ENCODE results near the gene BANP.
"Not testable (repeated sequence)": the region's sequence is repeated elsewhere in the genome, so short reads cannot be mapped to it uniquely, and the experiment has no call there.

The BANP gene

DNA sequence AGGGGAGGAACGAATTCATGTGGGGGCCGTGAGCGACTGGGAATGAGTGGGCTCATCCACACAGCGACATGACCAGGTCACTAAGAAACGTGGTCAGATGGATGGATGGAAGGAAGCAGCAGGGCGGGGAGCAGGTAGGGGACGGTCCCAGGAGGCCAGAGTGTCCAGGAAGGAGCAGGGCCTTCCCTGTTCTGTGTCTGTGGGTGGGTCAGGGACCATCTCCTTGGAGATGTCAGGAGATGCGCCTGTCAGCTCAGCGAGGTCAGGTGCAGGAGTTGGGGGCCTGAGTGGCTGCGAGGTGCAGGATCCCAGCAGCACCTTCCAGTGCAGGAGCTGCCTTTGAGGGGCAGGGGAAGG lies 85.4 kb downstream of the BANP start:
- DNase-seq = not testable (repeated sequence)

- DNase-seq = not testable (repeated sequence)
Measured at GRCh38 chr16:88037359-88037758, 86.1 kb downstream of the BANP start.

DNA sequence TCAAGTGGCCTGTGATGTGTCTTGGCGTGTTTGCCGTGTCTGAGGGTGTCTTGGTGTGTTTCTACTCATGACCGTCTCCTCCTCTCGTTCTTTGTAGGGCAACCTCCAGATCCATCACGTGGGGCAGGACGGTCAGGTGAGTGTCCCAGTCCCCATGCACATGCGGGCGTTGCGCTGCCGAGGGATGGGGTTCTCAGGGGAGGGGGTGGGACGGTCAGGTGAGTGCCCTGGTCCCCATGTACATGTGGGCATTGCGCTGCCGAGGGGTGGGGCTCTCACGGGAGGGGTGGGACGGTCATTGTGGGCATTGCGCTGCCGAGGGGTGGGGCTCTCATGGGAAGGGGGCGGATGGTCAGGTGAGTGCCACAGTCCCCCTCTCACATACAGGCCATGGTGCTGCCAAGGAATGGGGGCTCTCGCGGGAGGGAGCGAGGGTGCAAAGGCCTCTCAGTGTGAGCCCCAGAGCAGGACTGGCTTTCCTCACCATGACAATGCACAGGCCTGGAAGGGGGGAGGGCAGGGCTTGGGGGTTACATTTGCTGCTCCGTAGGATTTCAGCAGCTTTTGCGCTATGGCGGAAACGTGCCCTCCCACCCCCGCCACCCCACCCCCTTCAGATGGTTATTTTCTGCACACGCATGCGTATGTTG lies 86.8 kb downstream of the BANP start:
- DNase-seq = not testable (repeated sequence)

DNA sequence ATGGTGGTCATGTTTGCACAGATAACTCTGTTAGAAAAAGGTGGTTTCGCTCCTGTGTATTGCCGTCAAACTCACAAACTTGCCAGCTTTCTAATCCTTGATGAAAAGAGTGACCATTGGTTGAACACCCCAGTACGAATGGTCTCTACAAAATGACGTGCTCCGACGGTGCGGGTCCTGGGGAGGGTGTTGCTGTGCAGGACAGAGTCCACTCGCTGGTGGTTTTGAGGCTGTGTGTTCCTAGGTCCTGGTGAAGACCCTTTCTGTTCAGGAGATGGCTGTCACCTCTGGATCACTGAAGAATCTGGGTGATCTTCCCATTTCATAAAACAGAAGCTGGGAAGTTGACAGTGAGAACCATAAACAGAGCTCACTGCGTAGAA lies 87.3 kb downstream of the BANP start:
- not testable (repeated sequence) for DNase-seq

GRCh38 chr16:88039591-88039990 lies 88.4 kb downstream of the BANP start:
- DNase-seq = no peak

- DNase-seq = not testable (repeated sequence)
Measured at GRCh38 chr16:88040196-88040876, 89.1 kb downstream of the BANP start.

- not testable (repeated sequence) for DNase-seq
Measured at GRCh38 chr16:88040877-88041244, 89.6 kb downstream of the BANP start.

DNA sequence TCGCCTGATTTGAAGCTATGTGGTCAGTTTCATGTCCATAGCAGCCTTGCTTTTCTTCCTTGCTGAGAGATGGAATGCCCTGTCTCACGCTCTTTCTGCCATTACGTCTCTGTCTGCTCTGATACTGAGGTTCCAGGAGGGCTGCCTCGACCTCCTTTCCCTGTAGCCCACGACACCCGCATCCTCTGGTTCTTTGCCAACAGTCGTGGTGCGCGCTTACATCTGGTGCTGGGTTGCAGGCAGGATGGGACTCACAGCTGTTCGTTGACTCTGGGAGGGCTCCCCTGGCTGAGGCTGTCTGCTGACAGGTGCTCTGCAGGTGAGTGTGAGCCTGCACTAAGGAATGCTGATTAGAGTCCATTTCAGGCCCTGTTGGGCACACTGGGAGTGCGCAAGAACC lies 90.3 kb downstream of the BANP start:
- DNase-seq = not testable (repeated sequence)

DNA sequence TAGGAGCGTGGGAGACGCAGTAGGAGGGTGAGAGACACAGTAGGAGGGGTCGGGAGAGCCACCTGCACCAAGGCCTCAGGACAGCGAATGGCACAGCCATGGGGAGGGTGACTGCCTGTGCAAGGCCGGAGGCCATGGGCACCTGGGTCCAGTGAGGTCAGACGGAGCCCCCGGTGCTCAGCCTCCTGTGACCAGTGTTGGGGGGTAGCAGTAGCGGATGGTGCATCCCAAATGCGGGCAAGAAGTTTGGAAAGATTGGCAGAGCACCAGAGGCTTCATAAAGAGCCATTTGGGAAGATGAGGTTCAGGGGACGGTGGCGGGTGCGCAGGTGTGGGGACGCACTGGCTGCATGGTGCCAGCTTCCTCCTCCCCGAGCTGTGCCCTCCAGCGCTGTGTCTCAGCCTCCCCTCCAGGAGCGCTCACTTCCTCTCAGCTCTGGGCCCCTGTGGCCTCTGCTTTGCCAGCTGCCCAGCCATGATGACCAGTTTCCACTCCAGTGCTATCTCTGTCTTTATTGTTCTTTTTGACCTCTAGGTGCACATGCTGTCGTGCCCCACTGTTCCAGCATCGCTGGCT lies 90.8 kb downstream of the BANP start:
- DNase-seq = not testable (repeated sequence)

- DNase-seq = not testable (repeated sequence)
Measured at GRCh38 chr16:88043208-88043910, 92.1 kb downstream of the BANP start.

DNA sequence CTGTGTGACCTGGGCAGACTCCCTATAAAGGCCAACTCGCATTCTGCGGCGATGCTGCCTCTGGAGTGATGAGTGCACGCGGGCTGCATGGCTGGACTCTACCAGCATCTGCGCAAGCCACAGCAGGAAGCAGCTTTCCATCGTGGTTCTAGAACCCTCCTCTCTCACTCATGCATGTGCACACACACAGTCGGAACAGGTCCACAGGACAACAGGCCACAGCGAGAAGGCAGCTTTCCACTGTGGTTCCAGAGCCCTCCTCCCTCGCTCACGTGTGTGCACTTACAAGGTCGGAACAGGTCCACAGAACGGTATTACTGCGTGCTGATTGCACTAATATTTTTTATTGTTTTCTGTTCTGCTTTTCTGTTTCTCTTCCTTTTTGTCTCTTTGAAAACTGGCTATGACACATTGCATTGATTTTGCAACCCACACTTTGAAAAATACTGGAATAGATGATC lies 92.9 kb downstream of the BANP start:
- not testable (repeated sequence) for DNase-seq

DNA sequence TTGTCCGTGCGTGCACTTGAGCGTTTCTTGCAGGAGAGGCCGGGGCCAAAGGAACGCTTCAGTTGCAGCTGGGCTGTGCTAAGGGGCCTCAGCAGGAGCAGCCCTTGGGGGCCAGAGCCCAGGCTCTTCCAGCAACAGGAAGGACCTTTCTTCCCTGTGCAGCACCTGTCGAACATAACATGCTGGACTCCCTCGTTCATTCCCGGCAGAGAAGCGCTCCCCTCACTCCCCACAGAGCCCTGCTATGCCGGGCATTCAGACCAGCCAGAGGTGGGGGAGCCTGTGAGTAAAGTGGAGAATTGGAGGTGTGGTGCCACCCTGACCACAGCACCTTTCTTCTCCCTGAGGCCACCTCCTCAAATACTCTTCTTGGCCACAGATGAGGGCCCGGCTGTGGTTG lies 94.1 kb downstream of the BANP start:
- not testable (repeated sequence) for DNase-seq

DNA sequence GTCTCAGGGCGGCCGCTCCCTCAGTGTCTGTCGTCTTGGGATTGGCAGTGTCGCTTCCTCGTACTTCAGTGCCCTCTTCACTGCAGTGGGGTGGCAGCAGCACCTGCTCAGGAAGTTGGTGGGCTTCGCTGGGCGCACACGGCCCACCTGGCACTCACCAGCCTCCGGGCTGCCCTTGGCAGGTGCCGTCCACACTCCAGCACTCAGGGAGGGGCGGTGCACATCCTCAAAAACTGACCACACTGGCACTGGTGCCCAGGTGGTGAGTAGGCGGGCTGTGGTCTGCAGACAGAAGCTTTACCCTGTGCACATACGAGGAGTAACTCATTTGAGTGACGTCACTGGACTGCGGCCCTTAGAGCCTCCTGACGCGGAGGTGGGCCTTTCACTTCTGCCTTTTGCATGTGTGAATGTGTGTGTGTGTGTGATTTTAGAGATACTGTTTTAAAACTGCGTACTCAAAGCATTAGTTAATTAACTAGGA lies 94.6 kb downstream of the BANP start:
- DNase-seq = no peak

GRCh38 chr16:88047462-88047861 lies 96.2 kb downstream of the BANP start:
- no peak for DNase-seq

DNA sequence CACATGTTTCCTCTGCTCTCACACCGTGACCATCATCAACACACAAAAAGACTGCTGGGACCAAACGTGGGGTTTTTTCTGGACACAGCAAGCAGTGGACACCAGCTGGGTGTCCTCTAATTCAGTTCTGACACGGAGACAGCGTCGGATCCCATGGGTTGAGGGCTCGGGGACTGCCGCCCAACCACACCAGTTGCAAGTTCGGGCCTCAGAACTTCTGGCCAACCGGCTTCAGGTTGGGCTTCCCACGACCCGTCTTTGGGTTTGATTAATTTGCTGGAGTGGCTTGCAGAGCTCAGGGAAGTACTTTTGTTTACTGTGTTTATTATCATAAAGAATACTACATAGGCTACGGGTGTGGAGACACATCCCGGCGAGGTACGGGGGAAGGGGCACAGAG lies 97.8 kb downstream of the BANP start:
- no peak for DNase-seq

- DNase-seq = no peak
Measured at GRCh38 chr16:88049561-88050545, 98.6 kb downstream of the BANP start.

DNA sequence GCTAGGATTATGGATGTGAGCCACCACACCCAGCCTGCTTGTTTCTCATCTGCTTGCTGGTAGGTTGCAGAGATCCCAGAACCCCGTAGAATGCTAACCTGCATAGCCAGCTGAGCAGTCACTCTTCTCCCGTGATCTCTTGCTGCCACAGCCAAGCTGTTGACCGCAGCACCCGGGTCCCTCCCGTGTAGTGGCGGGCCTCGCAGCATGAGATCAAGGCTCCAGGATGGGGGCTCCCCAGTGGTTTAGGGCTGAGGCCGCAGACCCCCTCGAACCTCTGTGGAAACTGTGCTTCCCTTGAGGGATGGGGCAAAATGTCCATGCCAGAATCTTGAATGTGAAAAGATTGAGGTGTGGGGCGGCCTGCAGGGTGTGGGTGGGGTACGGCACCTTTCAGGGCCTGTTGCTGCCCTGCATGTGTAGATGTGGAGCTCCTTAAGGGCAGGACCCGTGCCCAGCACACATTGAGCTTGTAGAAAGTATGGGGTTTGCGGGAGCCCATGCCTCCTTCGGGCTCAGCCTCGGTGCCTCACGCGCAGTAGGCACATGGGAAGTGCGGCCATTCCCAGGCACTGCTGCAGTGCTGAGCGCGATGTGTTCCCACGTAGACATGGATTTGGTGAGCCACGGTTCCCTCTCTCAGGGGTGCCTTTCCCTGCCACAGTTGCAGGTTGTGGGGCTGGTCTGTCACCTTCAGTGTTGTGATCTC lies 99.9 kb downstream of the BANP start:
- no peak for DNase-seq

GRCh38 chr16:88052661-88053060 lies 101.4 kb downstream of the BANP start:
- DNase-seq = no peak

- DNase-seq = not testable (repeated sequence)
Measured at GRCh38 chr16:88053479-88053878, 102.2 kb downstream of the BANP start.

DNA sequence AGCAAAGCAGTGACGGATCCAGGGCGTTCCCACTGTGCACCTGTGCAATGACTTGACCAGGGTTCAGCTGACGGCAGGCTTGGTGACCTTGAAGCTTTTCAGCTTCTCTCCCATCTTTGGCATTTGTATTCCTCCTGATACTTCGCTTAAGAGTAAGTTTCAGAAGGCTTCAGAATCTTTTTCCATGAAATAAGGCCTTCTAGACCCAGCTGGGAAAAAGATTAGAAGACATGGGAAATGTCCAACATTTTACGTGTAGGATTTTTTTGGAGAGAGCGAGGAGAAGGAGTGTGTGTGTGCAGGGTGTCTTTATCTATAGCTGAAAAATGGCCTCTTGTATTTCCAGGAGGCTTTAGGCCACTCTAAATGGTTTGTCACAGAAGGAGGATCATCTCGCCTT lies 104.1 kb downstream of the BANP start:
- DNase-seq = no peak

GRCh38 chr16:88056212-88056611 lies 105.0 kb downstream of the BANP start:
- no peak for DNase-seq

DNA sequence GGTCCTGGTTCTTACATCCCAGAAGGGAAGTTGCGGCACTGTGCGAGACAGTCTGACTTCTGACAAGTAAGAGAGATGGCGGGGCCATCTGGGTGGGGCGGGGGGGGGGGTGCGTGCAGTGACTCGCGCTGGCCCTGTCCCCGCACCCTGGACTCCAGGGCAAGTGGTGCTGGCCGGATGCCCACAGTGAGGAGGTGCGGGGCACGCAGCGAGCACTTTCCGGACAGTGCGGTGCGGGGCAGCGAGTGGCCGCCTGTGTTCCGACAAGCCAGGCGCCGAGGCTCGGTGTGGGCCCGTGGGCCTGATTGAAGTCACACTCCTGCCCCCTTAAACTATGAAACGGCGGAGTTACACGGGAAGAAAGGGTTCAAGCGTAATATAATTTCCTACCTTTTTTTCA lies 106.4 kb downstream of the BANP start:
- DNase-seq = no peak

Data from stimulated activated naive CD4-positive, alpha-beta T cell treated with Interleukin-2 at 50 U/mL for 16 hours (primary cell).